Karpas-422 (cell line): Measurements from ENCODE around the gene STK11IP. TPM values are rescaled to one million over a fixed set of nuclear protein-coding genes. Genes with fewer than 3 reads are reported as not detected.

Source experiments
- DNase-seq: peaks from one replicate; pipeline ENCODE4 v3.0.0-alpha.2; 2015
- H2AFZ ChIP-seq: fragments of 200-600 bp; sonication (generic); 2 replicates; pipeline ENCODE4 v1.6.1; 2014; ENCODE audit warnings: antibody characterized with exemption, low read length, mixed read lengths
- H3K27ac ChIP-seq: fragments of 200-600 bp; sonication (generic); 2 replicates; pipeline ENCODE4 v1.5.1; 2014; ENCODE audit warnings: mild to moderate bottlenecking, low read length, moderate library complexity
- H3K27me3 ChIP-seq: fragments of 200-600 bp; sonication (generic); 2 replicates; pipeline ENCODE4 v1.6.1; 2014; ENCODE audit warnings: low read length, mixed read lengths
- H3K36me3 ChIP-seq: fragments of 200-600 bp; sonication (generic); 2 replicates; pipeline ENCODE4 v1.6.1; 2014; ENCODE audit warnings: low read length, mixed read lengths; ENCODE audit not compliant: insufficient read depth
- H3K4me1 ChIP-seq: fragments of 200-600 bp; sonication (generic); 2 replicates; pipeline ENCODE4 v1.6.1; 2014; ENCODE audit warnings: mild to moderate bottlenecking, low read length, mixed read lengths
- H3K4me2 ChIP-seq: fragments of 200-600 bp; sonication (generic); 2 replicates; pipeline ENCODE4 v1.6.1; 2014; ENCODE audit warnings: low read length, low read depth, mild to moderate bottlenecking; ENCODE audit not compliant: poor library complexity, severe bottlenecking
- H3K4me3 ChIP-seq: fragments of 200-600 bp; sonication (generic); 2 replicates; pipeline ENCODE4 v1.5.1; 2014; ENCODE audit warnings: mild to moderate bottlenecking, antibody characterized with exemption, low read length, mixed read lengths
- H3K79me2 ChIP-seq: fragments of 200-600 bp; sonication (generic); 2 replicates; pipeline ENCODE4 v1.6.1; 2014; ENCODE audit warnings: mild to moderate bottlenecking, low read length, mixed read lengths
- H3K9ac ChIP-seq: fragments of 200-600 bp; sonication (generic); 2 replicates; pipeline ENCODE4 v1.6.0; 2014; ENCODE audit warnings: low read length
- H3K9me2 ChIP-seq: fragments of 200-600 bp; sonication (generic), shearing (Covaris generic); replicated peaks from 2 replicates; pipeline ENCODE4 v1.6.0; 2014; ENCODE audit warnings: mild to moderate bottlenecking, low read length, moderate library complexity; ENCODE audit not compliant: insufficient read depth
- H3K9me3 ChIP-seq: fragments of 300-700, 200-600 bp; sonication (generic); 2 replicates; pipeline ENCODE4 v1.6.1; 2014; ENCODE audit warnings: low read length, mixed read lengths
- H4K20me1 ChIP-seq: fragments of 200-600 bp; sonication (generic); 2 replicates; pipeline ENCODE4 v1.6.1; 2014; ENCODE audit warnings: mild to moderate bottlenecking, antibody characterized with exemption, low read length, low read depth; ENCODE audit not compliant: insufficient read depth
- total RNA-seq: library from RNA; depleted of rRNA; stranded (reverse); fragments of >200 nt; shearing (Covaris generic); gene quantifications from 2 replicates; pipeline ENCODE4 v1.2.3, GENCODE V29; 2014; ENCODE audit warnings: low replicate concordance

Gene STK11IP
- total RNA-seq, 1 experiment from 2014 or later: 24.0 TPM

- Histone ChIP-seq H3K79me2 (no peaks in the 10 kb centered on the region), H3K4me3 (peak overlapping the region; percentile 40; the same call in 1 of the 2 replicates), H3K36me3 (no peaks in the 10 kb centered on the region), H3K9me2 (no peaks in the 10 kb centered on the region), H3K27me3 (no peaks in the 10 kb centered on the region), H4K20me1 (0 out of 2 replicates have a peak, but pooled peaks cover 3% of the 10 kb centered on the region), H3K27ac (no peak overlapping the region), H3K4me2 (peak overlapping the region; percentile 77), H2AFZ (peak overlapping the region; percentile 99), H3K9me3 (no peaks in the 10 kb centered on the region), H3K4me1 (peaks cover 21% of the 10 kb centered on the region), H3K9ac (peak overlapping the region; percentile 65)
- no peak for DNase-seq
These were observed 45.4 kb downstream of the STK11IP start for GRCh38 chr2:219643084-219643473.

- Histone ChIP-seq H3K9me2 (no peaks in the 10 kb centered on the region), H3K9ac (no peak overlapping the region), H3K9me3 (no peaks in the 10 kb centered on the region), H3K4me2 (no peak overlapping the region), H2AFZ (no peak overlapping the region), H3K27ac (no peak overlapping the region), H3K27me3 (no peaks in the 10 kb centered on the region), H3K4me1 (peaks cover 18% of the 10 kb centered on the region), H4K20me1 (0 out of 2 replicates have a peak, but pooled peaks cover 3% of the 10 kb centered on the region), H3K79me2 (no peaks in the 10 kb centered on the region), H3K4me3 (no peak overlapping the region), H3K36me3 (no peaks in the 10 kb centered on the region)
- no peak for DNase-seq
These were observed 46.2 kb downstream of the STK11IP start for GRCh38 chr2:219643788-219644398.

GRCh38 chr2:219644801-219645480 lies 47.3 kb downstream of the STK11IP start:
- H3K36me3 ChIP-seq: no peaks in the 10 kb centered on the region
- no peak overlapping the region for H3K4me3 ChIP-seq
- H3K4me1 ChIP-seq: peaks cover 12% of the 10 kb centered on the region
- H2AFZ ChIP-seq: no peak overlapping the region
- DNase-seq: no peak
- H3K27me3 ChIP-seq: no peaks in the 10 kb centered on the region
- no peak overlapping the region for H3K27ac ChIP-seq
- no peaks in the 10 kb centered on the region for H3K79me2 ChIP-seq
- H3K9ac ChIP-seq: no peak overlapping the region
- H3K9me2 ChIP-seq: no peaks in the 10 kb centered on the region
- H4K20me1 ChIP-seq: 0 out of 2 replicates have a peak, but pooled peaks cover 3% of the 10 kb centered on the region
- H3K9me3 ChIP-seq: no peaks in the 10 kb centered on the region
- no peak overlapping the region for H3K4me2 ChIP-seq

- H3K27me3 ChIP-seq: no peaks in the 10 kb centered on the region
- H3K36me3 ChIP-seq: no peaks in the 10 kb centered on the region
- H3K4me3 ChIP-seq: no peak overlapping the region
- no peak for DNase-seq
- no peak overlapping the region for H3K4me2 ChIP-seq
- H3K27ac ChIP-seq: no peak overlapping the region
- H3K9me3 ChIP-seq: no peaks in the 10 kb centered on the region
- H3K79me2 ChIP-seq: no peaks in the 10 kb centered on the region
- H4K20me1 ChIP-seq: 0 out of 2 replicates have a peak, but pooled peaks cover 2% of the 10 kb centered on the region
- no peak overlapping the region for H3K9ac ChIP-seq
- no peaks in the 10 kb centered on the region for H3K9me2 ChIP-seq
- peaks cover 12% of the 10 kb centered on the region for H3K4me1 ChIP-seq
- no peak overlapping the region for H2AFZ ChIP-seq
These were observed 48.2 kb downstream of the STK11IP start for GRCh38 chr2:219645631-219646527.

- H3K4me1 ChIP-seq: peaks cover under 1% of the 10 kb centered on the region
- no peaks in the 10 kb centered on the region for H4K20me1 ChIP-seq
- H3K36me3 ChIP-seq: no peaks in the 10 kb centered on the region
- no peak overlapping the region for H3K27ac ChIP-seq
- H3K4me3 ChIP-seq: no peak overlapping the region
- H3K27me3 ChIP-seq: no peaks in the 10 kb centered on the region
- DNase-seq: no peak
- no peaks in the 10 kb centered on the region for H3K9me2 ChIP-seq
- H3K9me3 ChIP-seq: no peaks in the 10 kb centered on the region
- H2AFZ ChIP-seq: no peak overlapping the region
- H3K9ac ChIP-seq: no peak overlapping the region
- no peak overlapping the region for H3K4me2 ChIP-seq
- H3K79me2 ChIP-seq: no peaks in the 10 kb centered on the region
These were observed 50.5 kb downstream of the STK11IP start for GRCh38 chr2:219648176-219648575.

GRCh38 chr2:219648963-219649362 lies 51.3 kb downstream of the STK11IP start:
- Histone ChIP-seq H3K9me2 (no peaks in the 10 kb centered on the region), H3K27me3 (no peaks in the 10 kb centered on the region), H3K79me2 (no peaks in the 10 kb centered on the region), H3K4me1 (no peaks in the 10 kb centered on the region), H2AFZ (no peak overlapping the region), H3K4me3 (no peak overlapping the region), H3K36me3 (no peaks in the 10 kb centered on the region), H3K9me3 (no peaks in the 10 kb centered on the region), H3K9ac (no peak overlapping the region), H3K27ac (no peak overlapping the region), H4K20me1 (no peaks in the 10 kb centered on the region), H3K4me2 (no peak overlapping the region)
- DNase-seq: no peak

- Histone ChIP-seq H3K27ac (no peak overlapping the region), H3K79me2 (no peaks in the 10 kb centered on the region), H3K9ac (no peak overlapping the region), H3K4me3 (no peak overlapping the region), H3K4me1 (no peaks in the 10 kb centered on the region), H4K20me1 (no peaks in the 10 kb centered on the region), H3K9me2 (no peaks in the 10 kb centered on the region), H3K9me3 (no peaks in the 10 kb centered on the region), H3K27me3 (no peaks in the 10 kb centered on the region; the same call in 1 of the 2 replicates), H2AFZ (no peak overlapping the region), H3K4me2 (no peak overlapping the region), H3K36me3 (no peaks in the 10 kb centered on the region)
- no peak for DNase-seq
These were observed 53.0 kb downstream of the STK11IP start for GRCh38 chr2:219650426-219651248.
